ENCODE results near the gene PYURF.

PYURF gene

DNA sequence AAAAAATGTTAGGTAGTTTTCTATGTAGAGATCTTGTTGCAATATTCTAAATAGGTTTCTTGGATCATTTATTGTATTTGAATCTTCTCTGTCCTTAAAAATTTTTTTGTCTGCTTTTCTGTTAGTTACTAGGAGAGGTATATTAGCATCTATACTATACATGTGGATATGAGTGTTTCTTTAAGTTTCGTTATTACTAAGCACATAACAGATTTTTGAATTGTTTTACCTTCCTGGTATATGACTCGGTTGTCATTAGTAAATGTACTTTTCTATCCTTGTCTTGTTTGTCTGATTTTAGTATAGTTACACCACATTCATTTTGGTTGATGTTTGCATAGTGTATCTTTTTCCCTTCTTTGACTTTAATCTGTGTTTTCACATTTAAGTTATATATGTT is 20.2 kb downstream of the PYURF start:
- FAIRE-seq = no peak

DNA sequence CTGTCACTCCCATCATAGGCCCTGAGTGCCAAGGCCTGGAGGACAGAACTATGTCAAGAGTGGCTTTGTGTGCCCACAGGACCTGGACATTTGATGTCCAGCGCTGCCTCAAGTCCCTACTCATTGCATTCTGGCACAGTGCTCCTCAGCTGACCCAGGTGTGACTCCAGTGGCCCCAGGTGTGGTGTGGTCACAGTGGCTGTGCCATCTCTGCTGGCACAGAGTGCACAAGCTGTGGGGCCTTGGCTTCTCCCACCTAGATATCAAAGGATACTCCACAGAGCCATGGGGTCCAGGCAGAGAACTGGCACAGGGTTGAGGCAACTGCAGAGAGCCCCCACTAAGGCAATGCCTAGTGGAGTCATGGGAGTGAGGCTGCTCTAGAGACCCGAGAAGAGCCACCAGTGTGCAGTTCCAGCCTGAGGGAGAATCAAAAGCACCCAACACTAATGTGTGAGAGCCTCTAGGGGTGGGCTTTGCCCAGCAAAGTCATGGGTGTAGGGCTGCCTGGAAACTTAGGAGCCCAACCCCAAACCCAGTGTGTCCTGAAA is 25.6 kb downstream of the PYURF start:
- no peak for FAIRE-seq

DNA sequence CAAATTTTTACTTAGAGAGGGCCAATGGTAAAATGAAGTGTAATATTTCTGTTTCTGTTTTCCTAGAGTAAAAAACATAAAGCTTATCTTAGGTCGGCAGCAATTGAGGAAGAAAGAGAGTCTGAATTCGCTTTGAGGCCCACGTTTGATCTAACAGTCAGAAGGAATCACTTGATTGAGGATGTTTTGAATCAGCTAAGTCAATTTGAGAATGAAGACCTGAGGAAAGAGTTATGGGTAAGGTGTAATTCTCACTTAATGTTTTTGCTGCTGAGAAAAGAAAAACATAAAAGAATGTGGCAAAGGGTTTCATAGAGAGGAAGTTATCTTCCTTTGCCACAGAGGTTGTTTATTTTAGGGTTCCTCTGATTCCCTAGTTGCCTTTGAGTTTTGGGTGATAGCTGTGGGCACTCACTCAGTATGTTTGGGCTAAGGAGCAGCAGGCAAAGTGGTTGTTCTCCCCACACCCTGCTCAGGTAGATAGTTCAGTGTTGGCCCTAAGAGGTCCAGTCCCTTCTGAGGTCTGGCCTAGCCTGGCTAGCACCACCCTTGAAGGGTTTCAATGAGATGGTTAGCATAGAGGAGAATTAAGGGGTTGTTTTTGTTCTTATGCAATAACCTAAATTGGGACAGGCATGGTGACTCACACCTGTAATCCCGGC is 34.3 kb downstream of the PYURF start:
- FAIRE-seq = no peak

DNA sequence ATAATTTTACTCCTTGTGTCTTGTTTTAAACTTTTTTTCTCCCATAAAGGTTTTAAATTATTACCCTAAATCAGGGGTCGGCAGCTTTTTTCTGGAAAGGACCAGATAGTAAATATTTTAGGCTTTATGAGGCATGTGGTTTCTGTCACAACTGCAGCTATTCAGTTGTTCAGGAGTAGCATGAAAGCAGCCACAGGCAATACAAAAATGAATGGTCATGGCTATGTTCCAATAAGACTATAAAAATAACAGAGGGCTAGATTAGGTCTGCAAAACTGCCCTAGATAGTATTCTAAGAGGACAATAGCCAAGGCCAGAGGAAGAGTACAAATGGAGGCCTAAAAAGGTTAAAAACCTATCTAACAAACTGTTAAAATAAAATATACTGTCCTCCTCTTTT is 42.0 kb downstream of the PYURF start:
- no peak for FAIRE-seq

DNA sequence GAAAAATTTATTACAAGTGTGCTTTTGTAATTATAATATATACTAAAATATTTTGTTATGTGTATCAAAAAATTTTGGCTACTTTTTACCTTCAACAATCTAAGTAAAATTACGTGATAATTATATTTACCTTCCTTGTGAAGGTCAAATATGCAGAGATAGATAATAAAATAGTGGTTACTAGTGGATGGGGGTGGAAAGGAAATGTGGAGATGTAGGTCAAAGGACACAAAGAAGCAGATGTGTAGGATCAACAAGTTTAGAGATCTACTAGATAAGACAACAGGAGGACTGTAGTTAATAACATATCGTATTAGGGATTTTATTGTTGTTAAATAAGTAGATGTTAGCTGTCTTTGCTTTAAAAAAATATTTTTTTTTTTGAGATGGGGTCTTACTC is 45.3 kb downstream of the PYURF start:
- FAIRE-seq = no peak

DNA sequence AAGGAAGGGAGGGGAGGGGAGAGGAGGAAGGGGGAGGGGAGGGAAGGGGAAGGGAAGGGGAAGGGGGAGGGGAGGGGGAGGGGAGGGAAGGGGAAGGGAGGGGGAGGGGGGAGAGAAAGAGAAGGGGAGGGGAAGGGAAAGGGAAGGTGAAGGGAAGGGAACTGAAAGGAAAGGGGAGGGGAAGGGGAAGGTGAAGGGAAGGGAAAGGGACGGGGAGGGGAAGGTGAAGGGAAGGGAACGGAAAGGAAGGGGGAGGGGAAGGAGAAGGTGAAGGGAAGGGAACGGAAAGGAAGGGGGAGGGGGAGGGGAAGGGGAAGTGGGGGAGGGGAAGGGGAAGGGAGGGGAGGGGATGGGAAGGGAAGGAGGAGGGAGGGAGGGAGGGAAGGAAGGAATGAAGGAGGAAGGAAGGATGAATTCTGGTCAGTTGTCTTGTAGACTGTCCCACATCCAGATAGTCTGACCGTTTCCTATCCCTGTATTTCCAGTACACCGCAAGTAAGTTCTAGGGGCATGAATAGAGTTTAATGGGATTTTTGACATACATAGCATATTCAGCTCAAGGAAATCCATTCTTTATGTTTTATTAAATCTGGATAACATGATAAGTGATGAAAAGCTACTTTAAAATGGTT is 46.2 kb downstream of the PYURF start:
- no peak for FAIRE-seq

Measured in islet of Langerhans (tissue), 1 donor.